Retinal pigment epithelial cell (primary cell): ENCODE data around the gene PSMD4.

Experiments
- DNase-seq: peaks from one replicate; pipeline ENCODE4 v3.0.0-alpha.2; 2010; ENCODE audit warnings: low read depth
- H3K4me3 ChIP-seq: 2 replicates; pipeline ENCODE4 v1.5.1; 2011; ENCODE audit warnings: mild to moderate bottlenecking, low read length, control low read depth, moderate library complexity
- CTCF ChIP-seq: conservative IDR thresholded peaks from 2 replicates; pipeline ENCODE4 v1.5.1; 2011; ENCODE audit warnings: low read depth, low read length, control low read depth, inconsistent platforms

PSMD4 gene

DNA sequence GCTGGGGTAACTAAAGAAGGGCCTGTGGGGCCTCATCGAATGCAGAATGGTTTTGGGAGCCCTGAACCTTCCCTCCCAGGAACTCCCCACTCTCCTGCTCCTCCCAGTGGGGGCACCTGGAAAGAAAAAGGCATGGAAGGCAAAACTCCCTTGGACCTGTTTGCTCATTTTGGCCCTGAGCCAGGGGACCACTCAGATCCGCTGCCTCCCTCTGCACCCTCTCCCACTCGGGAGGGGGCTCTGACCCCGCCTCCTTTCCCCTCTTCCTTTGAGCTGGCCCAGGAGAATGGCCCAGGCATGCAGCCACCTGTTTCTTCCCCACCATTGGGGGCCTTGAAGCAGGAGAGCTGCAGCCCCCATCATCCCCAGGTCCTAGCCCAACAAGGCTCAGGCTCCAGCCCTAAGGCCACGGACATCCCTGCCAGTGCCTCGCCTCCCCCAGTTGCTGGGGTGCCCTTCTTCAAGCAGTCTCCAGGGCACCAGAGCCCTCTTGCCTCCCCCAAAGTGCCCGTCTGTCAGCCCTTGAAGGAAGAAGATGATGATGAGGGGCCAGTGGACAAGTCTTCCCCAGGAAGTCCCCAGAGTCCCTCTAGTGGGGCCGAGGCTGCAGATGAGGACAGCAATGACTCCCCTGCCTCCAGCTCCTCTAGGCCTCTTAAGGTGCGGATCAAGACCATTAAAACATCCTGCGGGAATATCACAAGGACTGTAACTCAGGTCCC is 32.2 kb downstream of the PSMD4 start:
- TF ChIP-seq CTCF, result no peak
- DNase-seq, result no peak
- H3K4me3 ChIP-seq, result no peak overlapping the region

DNA sequence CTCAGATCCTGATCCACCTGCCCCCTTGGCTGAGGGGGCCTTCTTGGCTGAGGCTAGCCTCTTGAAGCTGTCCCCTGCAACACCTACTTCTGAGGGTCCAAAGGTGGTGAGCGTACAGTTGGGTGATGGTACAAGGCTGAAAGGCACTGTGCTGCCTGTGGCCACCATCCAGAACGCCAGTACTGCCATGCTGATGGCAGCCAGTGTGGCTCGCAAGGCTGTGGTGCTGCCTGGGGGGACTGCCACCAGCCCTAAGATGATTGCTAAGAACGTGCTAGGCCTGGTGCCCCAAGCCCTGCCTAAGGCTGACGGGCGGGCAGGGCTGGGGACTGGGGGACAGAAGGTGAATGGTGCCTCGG is 32.8 kb downstream of the PSMD4 start:
- TF ChIP-seq CTCF, result no peak
- no peak for DNase-seq
- no peak overlapping the region for H3K4me3 ChIP-seq

- H3K4me3 ChIP-seq, result no peak overlapping the region
- DNase-seq, result no peak
- no peak for TF ChIP-seq CTCF
These were observed 33.4 kb downstream of the PSMD4 start for GRCh38 chr1:151287767-151288500.

GRCh38 chr1:151288502-151288901 is 34.0 kb downstream of the PSMD4 start:
- DNase-seq, result no peak
- H3K4me3 ChIP-seq, result no peak overlapping the region
- TF ChIP-seq CTCF, result no peak

DNA sequence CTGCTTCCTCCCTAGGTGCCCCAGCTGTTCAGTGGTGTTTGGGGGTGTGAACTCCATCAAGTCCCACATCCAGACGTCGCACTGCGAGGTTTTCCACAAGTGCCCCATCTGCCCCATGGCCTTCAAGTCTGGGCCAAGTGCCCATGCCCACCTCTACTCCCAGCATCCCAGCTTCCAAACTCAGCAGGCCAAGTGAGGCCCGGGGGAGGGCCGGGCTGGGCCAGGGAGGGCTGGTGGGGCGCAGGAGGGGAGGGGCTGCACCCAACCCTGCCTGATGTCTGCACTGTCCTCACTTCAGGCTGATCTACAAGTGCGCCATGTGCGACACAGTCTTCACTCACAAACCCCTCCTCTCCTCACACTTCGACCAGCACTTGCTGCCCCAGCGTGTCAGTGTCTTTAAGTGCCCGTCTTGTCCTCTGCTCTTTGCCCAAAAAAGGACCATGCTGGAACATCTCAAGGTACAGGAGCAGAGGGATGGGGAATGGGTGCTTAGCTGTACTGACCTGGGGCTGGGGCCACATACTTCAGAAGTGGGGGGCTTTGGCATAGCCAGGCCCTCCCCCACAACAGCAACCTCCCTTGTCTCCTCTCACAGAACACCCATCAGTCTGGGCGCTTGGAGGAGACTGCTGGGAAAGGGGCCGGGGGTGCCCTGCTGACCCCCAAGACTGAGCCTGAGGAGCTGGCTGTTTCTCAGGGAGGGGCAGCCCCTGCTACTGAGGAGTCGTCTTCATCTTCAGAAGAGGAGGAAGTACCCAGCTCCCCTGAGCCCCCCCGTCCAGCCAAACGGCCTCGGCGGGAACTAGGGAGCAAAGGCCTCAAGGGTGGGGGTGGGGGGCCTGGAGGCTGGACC is 34.8 kb downstream of the PSMD4 start:
- no peak overlapping the region for H3K4me3 ChIP-seq
- no peak for DNase-seq
- no peak for TF ChIP-seq CTCF

GRCh38 chr1:151289991-151290708 is 35.6 kb downstream of the PSMD4 start:
- TF ChIP-seq CTCF, result no peak
- no peak for DNase-seq

More at GRCh38 chr1:151289991-151290708, 35.6 kb downstream of the PSMD4 start:
- H3K4me3 ChIP-seq, result no peak overlapping the region
